SK-N-SH (cell line): ENCODE data around the gene C1QL4. TPM values are rescaled to one million over a fixed set of nuclear protein-coding genes. Genes with fewer than 3 reads are reported as not detected.
A peak's percentile ranks its signal among the peaks of the same experiment; 100 is the strongest.

ENCODE experiments used
- CTCF ChIA-PET: fragments of 300-600, 350-600 bp; formaldehyde crosslinking; extraction: SDS; loops from one replicate; lab custom pipeline; 2021; lab: Yijun Ruan, JAX
- POLR2A ChIA-PET: fragments of 350-600 bp; sonication (Branson Sonifier 250); formaldehyde crosslinking; extraction: SDS; loops from one replicate; lab custom pipeline; 2020; ENCODE audit warnings: antibody characterized with exemption, inconsistent platforms; lab: Yijun Ruan, JAX
- DNase-seq: peaks from one replicate; pipeline ENCODE4 v3.0.0; 2012
- H2AFZ ChIP-seq: fragments of 200-600 bp; sonication (generic); 2 replicates; pipeline ENCODE4 v1.8.1; 2016; ENCODE audit warnings: antibody characterized with exemption, mild to moderate bottlenecking, low read depth
- H3F3A ChIP-seq: fragments of 200-600 bp; sonication (generic); replicated peaks from 2 replicates; pipeline ENCODE3; 2016; ENCODE audit warnings: antibody characterized with exemption, mild to moderate bottlenecking; ENCODE audit not compliant: insufficient read depth
- H3K27ac ChIP-seq, 2 experiments: fragments of 200-500 bp in 1 of 2; fragments of 200-600 bp in 1 of 2; sonication (Bioruptor generic) in 1 of 2; sonication (generic), shearing (Covaris generic) in 1 of 2; 2 replicates each; pipeline versions ENCODE4 v1.5.1 to v1.6.1; 2014 to 2016; ENCODE audit warnings: low read depth in 2 of 2, inconsistent platforms in 1 of 2, low read length in 1 of 2, mild to moderate bottlenecking in 1 of 2, mixed read lengths in 1 of 2
- H3K27me3 ChIP-seq: fragments of 200-600 bp; sonication (generic), shearing (Covaris generic); 2 replicates; pipeline ENCODE4 v1.6.1; 2016; ENCODE audit warnings: mixed run types; ENCODE audit not compliant: insufficient read depth
- H3K36me3 ChIP-seq, 2 experiments: fragments of 200-500 bp in 1 of 2; fragments of 200-600 bp in 1 of 2; sonication (Bioruptor generic) in 1 of 2; sonication (generic) in 1 of 2; replicated peaks in 1 of 2; 2 replicates each; pipeline versions ENCODE3 to v1.5.1; 2014 to 2016; ENCODE audit warnings: low read length in 1 of 2, mild to moderate bottlenecking in 1 of 2; ENCODE audit not compliant: insufficient read depth in 2 of 2, control insufficient read depth in 1 of 2
- H3K4me1 ChIP-seq, 2 experiments: fragments of 200-500 bp in 1 of 2; fragments of 200-600 bp in 1 of 2; sonication (Bioruptor generic) in 1 of 2; sonication (generic), shearing (Covaris generic) in 1 of 2; 2 replicates each; pipeline versions ENCODE4 v1.5.1 to v1.6.1; 2014 to 2016; ENCODE audit warnings: low read depth in 1 of 2, low read length in 1 of 2, mixed run types in 1 of 2; ENCODE audit not compliant: insufficient read depth in 2 of 2, control insufficient read depth in 1 of 2
- H3K4me2 ChIP-seq: fragments of 200-600 bp; sonication (generic), shearing (Covaris generic); 2 replicates; pipeline ENCODE4 v1.6.1; 2017; ENCODE audit warnings: mixed run types
- H3K4me3 ChIP-seq, 2 experiments: fragments of 200-500 bp in 1 of 2; fragments of 200-600 bp in 1 of 2; sonication (Bioruptor generic) in 1 of 2; sonication (generic), shearing (Covaris generic) in 1 of 2; 2 replicates each; pipeline versions ENCODE4 v1.5.1 to v1.8.1; 2014 to 2016; ENCODE audit warnings: low read depth in 2 of 2, inconsistent platforms in 1 of 2, low read length in 1 of 2, mild to moderate bottlenecking in 1 of 2, mixed read lengths in 1 of 2, moderate library complexity in 1 of 2
- H3K79me2 ChIP-seq: fragments of 200-600 bp; sonication (generic); 2 replicates; pipeline ENCODE4 v1.8.1; 2017; ENCODE audit warnings: mild to moderate bottlenecking; ENCODE audit not compliant: insufficient read depth
- H3K9ac ChIP-seq: fragments of 200-600 bp; sonication (generic); 2 replicates; pipeline ENCODE4 v1.6.1; 2017; ENCODE audit warnings: mixed run types
- H3K9me2 ChIP-seq: fragments of 200-600 bp; sonication (generic); 2 replicates; pipeline ENCODE4 v1.6.1; 2017; ENCODE audit warnings: mixed run types
- H3K9me3 ChIP-seq: fragments of 200-600 bp; sonication (generic); 2 replicates; pipeline ENCODE4 v1.6.1; 2017; ENCODE audit warnings: mixed run types, mild to moderate bottlenecking, moderate library complexity
- H4K20me1 ChIP-seq: fragments of 200-600 bp; sonication (generic); 2 replicates; pipeline ENCODE4 v1.6.1; 2017; ENCODE audit warnings: mild to moderate bottlenecking, mixed run types; ENCODE audit not compliant: insufficient read depth
- CHD2 ChIP-seq: fragments of 150-350 bp; IDR thresholded peaks from 2 replicates; pipeline ENCODE4 v1.6.1; 2018; ENCODE audit warnings: low read length; ENCODE audit not compliant: partially characterized antibody
- CTCF ChIP-seq: fragments of 200-600 bp; sonication (generic); IDR thresholded peaks from 2 replicates; pipeline ENCODE4 v1.6.1; 2017; ENCODE audit warnings: antibody characterized with exemption, mild to moderate bottlenecking, moderate library complexity
- MXI1 ChIP-seq: IDR thresholded peaks from 2 replicates; pipeline ENCODE4 v1.6.1; 2012; ENCODE audit warnings: mild to moderate bottlenecking, low read depth, low read length, improper control_type of control experiment
- PBX3 ChIP-seq: IDR thresholded peaks from 2 replicates; pipeline ENCODE4; 2012
- POLR2AphosphoS5 ChIP-seq: IDR thresholded peaks from 2 replicates; pipeline ENCODE4 v1.6.1; 2012; ENCODE audit warnings: low read depth, low read length
- RAD21 ChIP-seq: IDR thresholded peaks from 2 replicates; pipeline ENCODE4 v1.6.1; 2012; ENCODE audit warnings: mild to moderate bottlenecking, low read length
- SIN3A ChIP-seq: IDR thresholded peaks from 2 replicates; pipeline ENCODE4 v1.6.1; 2012; ENCODE audit warnings: low read depth, mild to moderate bottlenecking, low read length, moderate library complexity, borderline replicate concordance
- SMC3 ChIP-seq: IDR thresholded peaks from 2 replicates; pipeline ENCODE4 v1.6.1; 2012; ENCODE audit warnings: low read depth, low read length, improper control_type of control experiment
- ZBTB33 ChIP-seq: IDR thresholded peaks from 2 replicates; pipeline ENCODE4 v1.4.0; 2012; ENCODE audit warnings: low read depth, borderline replicate concordance
- WGBS: methylation state at CpG from one replicate; pipeline ENCODE4 v1.1.6; 2017; ENCODE audit warnings: low lambda C conversion rate; 5-methylcytosine and 5-hydroxymethylcytosine counted together
- polyA plus RNA-seq, 3 experiments: library from polyadenylated mRNA; depleted of rRNA; stranded (reverse); fragments of >200 nt; gene quantifications; 2 replicates each; pipeline ENCODE4 v1.2.3, GENCODE V29; 2012

Gene C1QL4
- polyA plus RNA-seq, 1 of the 3 experiments (the other 2 are of a cell fraction) = 14.6 TPM

- TF ChIP-seq CTCF (no peak), MXI1 (no peak)
These were observed 6.1 kb upstream of the C1QL4 start (continued) for GRCh38 chr12:49342914-49343731.

- Histone ChIP-seq H4K20me1 (no peaks in the 10 kb centered on the region), H3K4me1 (peaks cover 14 to 39% of the 10 kb centered on the region in 2 experiments; a peak in 2 of 4 replicates), H3K9ac (no peak overlapping the region), H3K9me2 (no peaks in the 10 kb centered on the region), H3K9me3 (no peaks in the 10 kb centered on the region), H3K27ac (no peak overlapping the region), H3F3A (peaks cover 21% of the 10 kb centered on the region), H3K36me3 (no peaks in the 10 kb centered on the region), H2AFZ (peak overlapping the region; percentile 82; the same call in 1 of the 2 replicates), H3K4me2 (peak overlapping the region; percentile 76), H3K79me2 (no peaks in the 10 kb centered on the region), H3K4me3 (peak overlapping the region; percentile 37 to 52), H3K27me3 (peaks cover 5% of the 10 kb centered on the region; the same call in 1 of the 2 replicates)
- ChIA-PET CTCF (interaction anchor here (0.6 to 15.9 kb wide), 59 partner anchors 9 to 355 kb away, joined by 3 to 658 read pairs (median 5); partner anchors contain the start of genes PRPH, SPATS2, TROAP and TUBA1C), POLR2A (interaction anchor here (2.7 kb wide), 1 partner anchor 20 kb away, joined by 9 read pairs; the partner anchor contains the start of gene TROAP)
- TF ChIP-seq SIN3A = peak; percentile 58; the same call in 1 of the 2 replicates
- TF ChIP-seq SMC3 = peak; percentile 68
- TF ChIP-seq ZBTB33 = no peak
- TF ChIP-seq RAD21 = peak; percentile 71
- TF ChIP-seq CTCF = peak; percentile 95
- TF ChIP-seq CHD2 = peak; percentile 46
- TF ChIP-seq PBX3 = peak; percentile 29
- no peak for TF ChIP-seq POLR2AphosphoS5
- WGBS = 19% methylated on average over 35 of the region's 58 CpGs
- DNase-seq = peak; percentile 96
These were observed 5.3 kb upstream of the C1QL4 start for GRCh38 chr12:49342066-49342913.
